ENCODE results near the gene WASHC4.

The WASHC4 gene

GRCh38 chr12:105100998-105101397 lies 6.5 kb upstream of the WASHC4 start:
- Histone ChIP-seq H2AFZ (ENCODE audit: low read depth, low read length) (no peak overlapping the region), H3K4me1 (ENCODE audit: insufficient read depth, low read length) (no peaks in the 10 kb centered on the region), H3K36me3 (ENCODE audit: insufficient read depth, low read length) (no peaks in the 10 kb centered on the region), H3K27me3 (ENCODE audit: insufficient read depth, low read length) (no peaks in the 10 kb centered on the region), H3K9me3 (ENCODE audit: low read length) (no peaks in the 10 kb centered on the region), H3K4me3 (ENCODE audit: low read length) (no peak overlapping the region)

GRCh38 chr12:105102673-105103072 lies 4.9 kb upstream of the WASHC4 start:
- no peaks in the 10 kb centered on the region for H3K27me3 ChIP-seq (ENCODE audit: insufficient read depth, low read length)
- H3K9me3 ChIP-seq (ENCODE audit: low read length) = no peaks in the 10 kb centered on the region
- H3K36me3 ChIP-seq (ENCODE audit: insufficient read depth, low read length) = no peaks in the 10 kb centered on the region
- H3K4me1 ChIP-seq (ENCODE audit: insufficient read depth, low read length) = peaks cover 6% of the 10 kb centered on the region
- H2AFZ ChIP-seq (ENCODE audit: low read depth, low read length) = no peak overlapping the region
- H3K4me3 ChIP-seq (ENCODE audit: low read length) = no peak overlapping the region

GRCh38 chr12:105104762-105105161 lies 2.8 kb upstream of the WASHC4 start:
- Histone ChIP-seq H2AFZ (ENCODE audit: low read depth, low read length) (no peak overlapping the region), H3K27me3 (ENCODE audit: insufficient read depth, low read length) (no peaks in the 10 kb centered on the region), H3K4me3 (ENCODE audit: low read length) (no peak overlapping the region), H3K9me3 (ENCODE audit: low read length) (no peaks in the 10 kb centered on the region), H3K36me3 (ENCODE audit: insufficient read depth, low read length) (no peaks in the 10 kb centered on the region), H3K4me1 (ENCODE audit: insufficient read depth, low read length) (peaks cover 19% of the 10 kb centered on the region)

GRCh38 chr12:105106621-105107020 lies 910 bp upstream of the WASHC4 start:
- H3K4me1 ChIP-seq (ENCODE audit: insufficient read depth, low read length) = peaks cover 25% of the 10 kb centered on the region
- no peaks in the 10 kb centered on the region for H3K9me3 ChIP-seq (ENCODE audit: low read length)
- peak overlapping the region; percentile 97 for H3K4me3 ChIP-seq (ENCODE audit: low read length)
- no peaks in the 10 kb centered on the region for H3K36me3 ChIP-seq (ENCODE audit: insufficient read depth, low read length)
- H2AFZ ChIP-seq (ENCODE audit: low read depth, low read length) = peak overlapping the region; percentile 78
- no peaks in the 10 kb centered on the region for H3K27me3 ChIP-seq (ENCODE audit: insufficient read depth, low read length)

GRCh38 chr12:105107171-105107493 lies 399 bp upstream of the WASHC4 start:
- Histone ChIP-seq H3K27me3 (ENCODE audit: insufficient read depth, low read length) (no peaks in the 10 kb centered on the region), H3K36me3 (ENCODE audit: insufficient read depth, low read length) (peaks cover 5% of the 10 kb centered on the region), H3K4me3 (ENCODE audit: low read length) (peak overlapping the region; percentile 97), H3K4me1 (ENCODE audit: insufficient read depth, low read length) (peaks cover 25% of the 10 kb centered on the region), H3K9me3 (ENCODE audit: low read length) (peaks cover 5% of the 10 kb centered on the region), H2AFZ (ENCODE audit: low read depth, low read length) (peak overlapping the region; percentile 78)

- Histone ChIP-seq H3K9me3 (ENCODE audit: low read length) (peaks cover 8% of the 10 kb centered on the region), H3K36me3 (ENCODE audit: insufficient read depth, low read length) (peaks cover 22% of the 10 kb centered on the region), H3K27me3 (ENCODE audit: insufficient read depth, low read length) (no peaks in the 10 kb centered on the region), H3K4me3 (ENCODE audit: low read length) (peak overlapping the region; percentile 97), H3K4me1 (ENCODE audit: insufficient read depth, low read length) (peaks cover 25% of the 10 kb centered on the region), H2AFZ (ENCODE audit: low read depth, low read length) (no peak overlapping the region)
Measured at GRCh38 chr12:105109465-105110212, 2.1 kb downstream of the WASHC4 start.

GRCh38 chr12:105110851-105111250 lies 3.3 kb downstream of the WASHC4 start:
- H3K27me3 ChIP-seq (ENCODE audit: insufficient read depth, low read length) = no peaks in the 10 kb centered on the region
- peaks cover 8% of the 10 kb centered on the region for H3K9me3 ChIP-seq (ENCODE audit: low read length)
- H3K4me3 ChIP-seq (ENCODE audit: low read length) = no peak overlapping the region
- H2AFZ ChIP-seq (ENCODE audit: low read depth, low read length) = no peak overlapping the region
- peaks cover 32% of the 10 kb centered on the region for H3K36me3 ChIP-seq (ENCODE audit: insufficient read depth, low read length)
- H3K4me1 ChIP-seq (ENCODE audit: insufficient read depth, low read length) = peaks cover 25% of the 10 kb centered on the region

GRCh38 chr12:105113094-105113493 lies 5.6 kb downstream of the WASHC4 start:
- H2AFZ ChIP-seq (ENCODE audit: low read depth, low read length) = no peak overlapping the region
- peaks cover 19% of the 10 kb centered on the region for H3K4me1 ChIP-seq (ENCODE audit: insufficient read depth, low read length)
- no peaks in the 10 kb centered on the region for H3K27me3 ChIP-seq (ENCODE audit: insufficient read depth, low read length)
- H3K36me3 ChIP-seq (ENCODE audit: insufficient read depth, low read length) = peaks cover 51% of the 10 kb centered on the region
- no peak overlapping the region for H3K4me3 ChIP-seq (ENCODE audit: low read length)
- H3K9me3 ChIP-seq (ENCODE audit: low read length) = peaks cover 8% of the 10 kb centered on the region

- Histone ChIP-seq H3K36me3 (ENCODE audit: insufficient read depth, low read length) (peaks cover 82% of the 10 kb centered on the region), H3K4me1 (ENCODE audit: insufficient read depth, low read length) (no peaks in the 10 kb centered on the region), H2AFZ (ENCODE audit: low read depth, low read length) (no peak overlapping the region), H3K4me3 (ENCODE audit: low read length) (no peak overlapping the region), H3K27me3 (ENCODE audit: insufficient read depth, low read length) (no peaks in the 10 kb centered on the region), H3K9me3 (ENCODE audit: low read length) (peaks cover 4% of the 10 kb centered on the region)
Measured at GRCh38 chr12:105116969-105117368, 9.4 kb downstream of the WASHC4 start.

GRCh38 chr12:105120551-105120950 lies 13.0 kb downstream of the WASHC4 start:
- H3K27me3 ChIP-seq (ENCODE audit: insufficient read depth, low read length) = no peaks in the 10 kb centered on the region
- no peaks in the 10 kb centered on the region for H3K9me3 ChIP-seq (ENCODE audit: low read length)
- no peak overlapping the region for H2AFZ ChIP-seq (ENCODE audit: low read depth, low read length)
- H3K36me3 ChIP-seq (ENCODE audit: insufficient read depth, low read length) = peaks cover 83% of the 10 kb centered on the region
- H3K4me1 ChIP-seq (ENCODE audit: insufficient read depth, low read length) = no peaks in the 10 kb centered on the region
- H3K4me3 ChIP-seq (ENCODE audit: low read length) = no peak overlapping the region

- Histone ChIP-seq H2AFZ (ENCODE audit: low read depth, low read length) (no peak overlapping the region), H3K4me3 (ENCODE audit: low read length) (no peak overlapping the region), H3K9me3 (ENCODE audit: low read length) (peaks cover 5% of the 10 kb centered on the region), H3K27me3 (ENCODE audit: insufficient read depth, low read length) (no peaks in the 10 kb centered on the region), H3K4me1 (ENCODE audit: insufficient read depth, low read length) (no peaks in the 10 kb centered on the region), H3K36me3 (ENCODE audit: insufficient read depth, low read length) (peaks cover 83% of the 10 kb centered on the region)
Measured at GRCh38 chr12:105138248-105138647, 30.7 kb downstream of the WASHC4 start.

- H3K9me3 ChIP-seq (ENCODE audit: low read length) = no peaks in the 10 kb centered on the region
- H2AFZ ChIP-seq (ENCODE audit: low read depth, low read length) = no peak overlapping the region
- no peaks in the 10 kb centered on the region for H3K27me3 ChIP-seq (ENCODE audit: insufficient read depth, low read length)
- H3K4me3 ChIP-seq (ENCODE audit: low read length) = no peak overlapping the region
- H3K4me1 ChIP-seq (ENCODE audit: insufficient read depth, low read length) = no peaks in the 10 kb centered on the region
- H3K36me3 ChIP-seq (ENCODE audit: insufficient read depth, low read length) = peaks cover 76% of the 10 kb centered on the region
Measured at GRCh38 chr12:105141320-105141922, 33.9 kb downstream of the WASHC4 start.

GRCh38 chr12:105142259-105142658 lies 34.7 kb downstream of the WASHC4 start:
- H3K27me3 ChIP-seq (ENCODE audit: insufficient read depth, low read length) = no peaks in the 10 kb centered on the region
- H2AFZ ChIP-seq (ENCODE audit: low read depth, low read length) = no peak overlapping the region
- no peaks in the 10 kb centered on the region for H3K9me3 ChIP-seq (ENCODE audit: low read length)
- H3K36me3 ChIP-seq (ENCODE audit: insufficient read depth, low read length) = peaks cover 77% of the 10 kb centered on the region
- H3K4me3 ChIP-seq (ENCODE audit: low read length) = no peak overlapping the region
- H3K4me1 ChIP-seq (ENCODE audit: insufficient read depth, low read length) = no peaks in the 10 kb centered on the region

GRCh38 chr12:105156260-105156659 lies 48.7 kb downstream of the WASHC4 start:
- no peaks in the 10 kb centered on the region for H3K4me1 ChIP-seq (ENCODE audit: insufficient read depth, low read length)
- no peaks in the 10 kb centered on the region for H3K27me3 ChIP-seq (ENCODE audit: insufficient read depth, low read length)
- no peak overlapping the region for H3K4me3 ChIP-seq (ENCODE audit: low read length)
- no peaks in the 10 kb centered on the region for H3K9me3 ChIP-seq (ENCODE audit: low read length)
- H3K36me3 ChIP-seq (ENCODE audit: insufficient read depth, low read length) = peaks cover 63% of the 10 kb centered on the region
- no peak overlapping the region for H2AFZ ChIP-seq (ENCODE audit: low read depth, low read length)

Data from neuron (in vitro differentiated cells).